ENCODE results near the gene ELK4.

ELK4 gene

DNA sequence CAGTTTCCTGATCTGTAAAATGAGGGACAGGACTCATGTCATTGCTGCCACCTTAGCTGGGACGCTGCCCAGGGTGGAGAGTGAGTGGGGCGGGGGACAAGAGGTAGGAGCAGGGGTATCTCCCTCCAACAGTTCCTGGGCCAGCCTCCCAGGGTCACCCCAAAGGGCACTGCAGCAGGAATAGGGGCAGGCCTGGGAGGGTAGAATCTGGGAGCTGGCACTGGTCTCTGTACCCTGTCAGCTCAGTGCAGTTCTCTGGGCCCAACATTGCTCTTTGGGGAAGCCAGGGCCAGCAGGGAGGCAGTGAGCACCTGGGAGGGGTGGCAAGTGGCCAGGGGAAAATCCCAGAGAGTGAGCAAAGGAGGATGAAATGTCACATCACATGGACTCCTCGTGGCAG, 55.8 kb downstream of the ELK4 start:
- H3K9ac ChIP-seq (ENCODE audit: low read depth, low read length) = no peak overlapping the region
- H3K9me3 ChIP-seq (replicated peaks; ENCODE audit: low read length) = no peaks in the 10 kb centered on the region
- no peaks in the 10 kb centered on the region for H3K36me3 ChIP-seq (ENCODE audit: insufficient read depth, low read length)
- no peak overlapping the region for H3K4me2 ChIP-seq (ENCODE audit: low read length)
- H3K4me1 ChIP-seq (ENCODE audit: control insufficient read depth, insufficient read depth, low read length) = no peaks in the 10 kb centered on the region
- H3K27me3 ChIP-seq (ENCODE audit: control insufficient read depth, insufficient read depth, low read length) = peaks cover 87% of the 10 kb centered on the region
- H3K4me3 ChIP-seq (ENCODE audit: low read length) = no peak overlapping the region

- Histone ChIP-seq H3K36me3 (ENCODE audit: insufficient read depth, low read length) (no peaks in the 10 kb centered on the region), H3K4me3 (ENCODE audit: low read length) (no peak overlapping the region), H3K27me3 (ENCODE audit: control insufficient read depth, insufficient read depth, low read length) (peaks cover 87% of the 10 kb centered on the region), H3K9me3 (replicated peaks; ENCODE audit: low read length) (no peaks in the 10 kb centered on the region), H3K4me1 (ENCODE audit: control insufficient read depth, insufficient read depth, low read length) (no peaks in the 10 kb centered on the region), H3K9ac (ENCODE audit: low read depth, low read length) (no peak overlapping the region), H3K4me2 (ENCODE audit: low read length) (no peak overlapping the region)
These were observed 56.4 kb downstream of the ELK4 start for GRCh38 chr1:205575294-205575885.

- no peak overlapping the region for H3K4me3 ChIP-seq (ENCODE audit: low read length)
- H3K9ac ChIP-seq (ENCODE audit: low read depth, low read length) = no peak overlapping the region
These were observed 59.4 kb downstream of the ELK4 start for GRCh38 chr1:205572421-205572820.

GRCh38 chr1:205571747-205572146, 60.1 kb downstream of the ELK4 start:
- Histone ChIP-seq H3K4me1 (ENCODE audit: control insufficient read depth, insufficient read depth, low read length) (no peaks in the 10 kb centered on the region), H3K9me3 (replicated peaks; ENCODE audit: low read length) (no peaks in the 10 kb centered on the region), H3K27me3 (ENCODE audit: control insufficient read depth, insufficient read depth, low read length) (peaks cover 84% of the 10 kb centered on the region), H3K9ac (ENCODE audit: low read depth, low read length) (no peak overlapping the region), H3K4me2 (ENCODE audit: low read length) (no peak overlapping the region), H3K4me3 (ENCODE audit: low read length) (no peak overlapping the region), H3K36me3 (ENCODE audit: insufficient read depth, low read length) (no peaks in the 10 kb centered on the region)

More at GRCh38 chr1:205572421-205572820, 59.4 kb downstream of the ELK4 start:
- Histone ChIP-seq H3K4me2 (ENCODE audit: low read length) (no peak overlapping the region), H3K9me3 (replicated peaks; ENCODE audit: low read length) (no peaks in the 10 kb centered on the region), H3K36me3 (ENCODE audit: insufficient read depth, low read length) (no peaks in the 10 kb centered on the region), H3K27me3 (ENCODE audit: control insufficient read depth, insufficient read depth, low read length) (peaks cover 84% of the 10 kb centered on the region), H3K4me1 (ENCODE audit: control insufficient read depth, insufficient read depth, low read length) (no peaks in the 10 kb centered on the region)

- H3K36me3 ChIP-seq (ENCODE audit: insufficient read depth, low read length) = no peaks in the 10 kb centered on the region
- H3K9ac ChIP-seq (ENCODE audit: low read depth, low read length) = no peak overlapping the region
- H3K9me3 ChIP-seq (replicated peaks; ENCODE audit: low read length) = no peaks in the 10 kb centered on the region
- H3K4me2 ChIP-seq (ENCODE audit: low read length) = no peak overlapping the region
- H3K4me3 ChIP-seq (ENCODE audit: low read length) = no peak overlapping the region
- H3K27me3 ChIP-seq (ENCODE audit: control insufficient read depth, insufficient read depth, low read length) = peaks cover 84% of the 10 kb centered on the region
- H3K4me1 ChIP-seq (ENCODE audit: control insufficient read depth, insufficient read depth, low read length) = no peaks in the 10 kb centered on the region
These were observed 60.8 kb downstream of the ELK4 start for GRCh38 chr1:205570796-205571537.

GRCh38 chr1:205570173-205570501, 61.7 kb downstream of the ELK4 start:
- H3K4me3 ChIP-seq (ENCODE audit: low read length) = no peak overlapping the region
- no peaks in the 10 kb centered on the region for H3K9me3 ChIP-seq (replicated peaks; ENCODE audit: low read length)
- no peak overlapping the region for H3K4me2 ChIP-seq (ENCODE audit: low read length)
- H3K9ac ChIP-seq (ENCODE audit: low read depth, low read length) = no peak overlapping the region
- peaks cover 84% of the 10 kb centered on the region for H3K27me3 ChIP-seq (ENCODE audit: control insufficient read depth, insufficient read depth, low read length)
- H3K4me1 ChIP-seq (ENCODE audit: control insufficient read depth, insufficient read depth, low read length) = no peaks in the 10 kb centered on the region
- no peaks in the 10 kb centered on the region for H3K36me3 ChIP-seq (ENCODE audit: insufficient read depth, low read length)

GRCh38 chr1:205569411-205570172, 62.2 kb downstream of the ELK4 start:
- Histone ChIP-seq H3K36me3 (ENCODE audit: insufficient read depth, low read length) (no peaks in the 10 kb centered on the region), H3K27me3 (ENCODE audit: control insufficient read depth, insufficient read depth, low read length) (peaks cover 79% of the 10 kb centered on the region), H3K4me3 (ENCODE audit: low read length) (no peak overlapping the region), H3K9me3 (replicated peaks; ENCODE audit: low read length) (no peaks in the 10 kb centered on the region), H3K9ac (ENCODE audit: low read depth, low read length) (no peak overlapping the region), H3K4me2 (ENCODE audit: low read length) (no peak overlapping the region), H3K4me1 (ENCODE audit: control insufficient read depth, insufficient read depth, low read length) (no peaks in the 10 kb centered on the region)

DNA sequence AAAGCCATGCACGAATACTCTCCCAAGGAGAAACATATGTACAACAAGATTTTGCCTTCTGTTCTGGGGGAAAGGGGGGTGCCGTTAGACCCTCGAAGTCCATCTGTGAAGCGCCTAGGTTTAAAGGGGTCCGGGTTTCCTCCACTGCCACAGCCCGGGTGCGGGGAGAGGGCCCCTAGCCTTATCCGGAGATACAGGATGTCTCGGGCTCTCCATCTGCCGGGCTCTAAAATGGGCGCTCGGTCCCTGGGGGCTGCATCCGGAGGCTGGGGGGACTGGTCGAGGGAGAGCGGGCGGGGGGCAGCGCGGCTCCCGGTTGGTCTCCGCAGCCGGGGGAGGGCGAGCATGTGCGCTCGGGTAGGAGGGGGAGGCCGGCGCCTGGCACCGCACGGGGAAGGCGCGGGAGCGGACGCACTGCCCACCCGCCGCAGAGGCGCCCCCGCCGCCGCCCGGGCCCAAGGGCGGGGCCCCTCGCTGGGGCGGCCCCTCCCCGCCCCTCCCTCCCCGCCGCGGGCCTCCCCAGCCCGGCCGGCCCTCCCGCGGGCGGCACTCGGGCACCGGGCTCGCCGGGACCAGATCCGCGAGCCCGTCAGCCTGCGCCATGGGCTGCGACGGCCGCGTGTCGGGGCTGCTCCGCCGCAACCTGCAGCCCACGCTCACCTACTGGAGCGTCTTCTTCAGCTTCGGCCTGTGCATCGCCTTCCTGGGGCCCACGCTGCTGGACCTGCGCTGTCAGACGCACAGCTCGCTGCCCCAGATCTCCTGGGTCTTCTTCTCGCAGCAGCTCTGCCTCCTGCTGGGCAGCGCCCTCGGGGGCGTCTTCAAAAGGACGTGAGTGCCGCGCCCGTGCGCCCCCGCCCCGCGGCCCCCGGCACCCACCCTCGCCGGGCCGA, 63.1 kb downstream of the ELK4 start:
- no peak overlapping the region for H3K9ac ChIP-seq (ENCODE audit: low read depth, low read length)
- H3K4me3 ChIP-seq (ENCODE audit: low read length) = peak overlapping the region; percentile 39
- no peaks in the 10 kb centered on the region for H3K9me3 ChIP-seq (replicated peaks; ENCODE audit: low read length)
- H3K4me1 ChIP-seq (ENCODE audit: control insufficient read depth, insufficient read depth, low read length) = no peaks in the 10 kb centered on the region
- peak overlapping the region; percentile 59 for H3K4me2 ChIP-seq (ENCODE audit: low read length)
- H3K27me3 ChIP-seq (ENCODE audit: control insufficient read depth, insufficient read depth, low read length) = peaks cover 84% of the 10 kb centered on the region
- no peaks in the 10 kb centered on the region for H3K36me3 ChIP-seq (ENCODE audit: insufficient read depth, low read length)

DNA sequence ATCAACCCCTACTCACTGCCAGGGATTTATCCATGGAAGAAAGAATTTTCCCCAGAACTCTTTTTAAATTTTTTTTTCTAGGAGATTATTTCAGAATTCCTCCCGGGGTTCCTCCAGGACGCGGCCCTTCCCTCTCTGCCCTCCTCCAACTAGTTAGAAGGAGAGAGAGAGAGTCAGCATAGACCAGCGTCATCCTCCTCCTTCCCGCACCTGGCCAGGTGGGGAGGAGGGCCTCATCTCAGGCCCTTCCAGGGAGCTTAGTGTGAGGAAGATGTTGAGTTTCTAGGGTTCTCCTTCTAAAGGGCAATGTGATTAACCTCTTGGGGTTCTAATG, 63.7 kb downstream of the ELK4 start:
- Histone ChIP-seq H3K9ac (ENCODE audit: low read depth, low read length) (no peak overlapping the region), H3K27me3 (ENCODE audit: control insufficient read depth, insufficient read depth, low read length) (peaks cover 83% of the 10 kb centered on the region)

GRCh38 chr1:205567716-205568115, 64.1 kb downstream of the ELK4 start:
- Histone ChIP-seq H3K36me3 (ENCODE audit: insufficient read depth, low read length) (no peaks in the 10 kb centered on the region), H3K27me3 (ENCODE audit: control insufficient read depth, insufficient read depth, low read length) (peaks cover 81% of the 10 kb centered on the region)

More for the DNA sequence above, 63.7 kb downstream of the ELK4 start:
- no peaks in the 10 kb centered on the region for H3K4me1 ChIP-seq (ENCODE audit: control insufficient read depth, insufficient read depth, low read length)
- no peak overlapping the region for H3K4me3 ChIP-seq (ENCODE audit: low read length)
- no peaks in the 10 kb centered on the region for H3K36me3 ChIP-seq (ENCODE audit: insufficient read depth, low read length)
- no peak overlapping the region for H3K4me2 ChIP-seq (ENCODE audit: low read length)
- H3K9me3 ChIP-seq (replicated peaks; ENCODE audit: low read length) = no peaks in the 10 kb centered on the region

GRCh38 chr1:205565799-205566198, 66.0 kb downstream of the ELK4 start:
- Histone ChIP-seq H3K27me3 (ENCODE audit: control insufficient read depth, insufficient read depth, low read length) (peaks cover 70% of the 10 kb centered on the region), H3K4me3 (ENCODE audit: low read length) (no peak overlapping the region), H3K4me2 (ENCODE audit: low read length) (no peak overlapping the region), H3K9ac (ENCODE audit: low read depth, low read length) (no peak overlapping the region), H3K4me1 (ENCODE audit: control insufficient read depth, insufficient read depth, low read length) (no peaks in the 10 kb centered on the region), H3K9me3 (replicated peaks; ENCODE audit: low read length) (no peaks in the 10 kb centered on the region), H3K36me3 (ENCODE audit: insufficient read depth, low read length) (no peaks in the 10 kb centered on the region)

More at GRCh38 chr1:205567716-205568115, 64.1 kb downstream of the ELK4 start:
- Histone ChIP-seq H3K4me3 (ENCODE audit: low read length) (no peak overlapping the region), H3K9ac (ENCODE audit: low read depth, low read length) (no peak overlapping the region), H3K4me2 (ENCODE audit: low read length) (no peak overlapping the region), H3K4me1 (ENCODE audit: control insufficient read depth, insufficient read depth, low read length) (no peaks in the 10 kb centered on the region), H3K9me3 (replicated peaks; ENCODE audit: low read length) (no peaks in the 10 kb centered on the region)
